Fibroblast of villous mesenchyme (primary cell): ENCODE measurements around the gene RINT1. TPM values are rescaled to one million over a fixed set of nuclear protein-coding genes. Genes with fewer than 3 reads are reported as not detected.

Experiments
- DNase-seq: peaks from one replicate; pipeline ENCODE4 v3.0.0-alpha.2; 2010; ENCODE audit warnings: low read depth
- H3K4me3 ChIP-seq: 2 replicates; pipeline ENCODE4 v1.5.1; 2011; ENCODE audit warnings: low read depth, mild to moderate bottlenecking, low read length
- total RNA-seq: library from RNA; depleted of rRNA; stranded (reverse); fragments of >200 nt; gene quantifications from 2 replicates; pipeline ENCODE4 v1.2.3, GENCODE V29; 2012
- TF ChIP-seq, protein P1 (sequence below): IDR thresholded peaks from 2 replicates; pipeline ENCODE4 v1.5.1; 2012; ENCODE audit warnings: low read depth, mild to moderate bottlenecking, low read length; ENCODE audit not compliant: insufficient read depth

Gene RINT1
- total RNA-seq: 13.9 and 22.5 TPM in 2 replicates

DNA sequence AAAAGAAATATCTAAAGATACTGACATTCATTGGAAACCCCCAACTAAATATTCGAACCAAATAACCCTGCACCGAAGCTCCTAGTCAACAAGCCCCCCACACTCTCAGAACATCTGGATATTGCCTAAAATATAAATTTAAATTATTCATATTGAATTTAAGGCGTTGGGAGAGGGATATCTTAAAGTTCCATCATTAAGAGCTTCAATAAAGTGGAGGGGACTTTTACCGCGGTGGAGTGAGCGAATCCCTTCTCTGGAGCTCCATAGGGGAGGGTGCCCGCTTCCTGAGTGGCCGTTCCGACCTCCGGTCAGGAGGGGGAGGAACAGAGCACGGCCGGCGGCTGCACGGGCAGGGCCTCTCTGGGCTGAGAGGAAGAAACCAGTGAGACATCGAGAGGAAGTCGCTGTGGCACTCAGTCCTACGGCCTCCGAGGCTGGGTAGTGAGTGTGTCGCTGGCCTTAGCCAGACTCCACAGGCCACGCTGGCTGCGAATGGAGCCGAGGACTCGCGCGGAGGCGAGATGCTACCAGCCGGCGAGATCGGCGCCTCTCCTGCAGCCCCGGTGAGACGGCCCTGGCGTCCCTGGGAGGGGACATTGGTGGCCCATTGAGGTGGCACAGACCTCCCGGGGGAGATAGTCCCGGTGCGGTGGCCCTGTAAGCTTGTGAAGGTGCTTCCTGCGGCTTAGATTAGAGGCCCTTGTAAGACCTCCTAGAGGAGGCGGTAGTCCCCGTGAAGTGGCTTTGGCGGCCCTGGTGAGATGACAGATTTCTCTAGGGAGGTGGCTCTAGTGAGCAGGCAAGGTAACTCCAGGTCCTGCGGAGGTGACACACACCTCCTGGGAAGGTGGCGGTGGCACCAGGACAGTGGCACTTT lies at the start of gene RINT1:
TSS of gene RINT1 (plus strand) at position 410 of the 880 bp plus-strand sequence. CDS start at position 525, 115 bp downstream.
- peak within 1 kb of the TSS; percentile 96 for H3K4me3 ChIP-seq
- TF ChIP-seq, protein P1, sequence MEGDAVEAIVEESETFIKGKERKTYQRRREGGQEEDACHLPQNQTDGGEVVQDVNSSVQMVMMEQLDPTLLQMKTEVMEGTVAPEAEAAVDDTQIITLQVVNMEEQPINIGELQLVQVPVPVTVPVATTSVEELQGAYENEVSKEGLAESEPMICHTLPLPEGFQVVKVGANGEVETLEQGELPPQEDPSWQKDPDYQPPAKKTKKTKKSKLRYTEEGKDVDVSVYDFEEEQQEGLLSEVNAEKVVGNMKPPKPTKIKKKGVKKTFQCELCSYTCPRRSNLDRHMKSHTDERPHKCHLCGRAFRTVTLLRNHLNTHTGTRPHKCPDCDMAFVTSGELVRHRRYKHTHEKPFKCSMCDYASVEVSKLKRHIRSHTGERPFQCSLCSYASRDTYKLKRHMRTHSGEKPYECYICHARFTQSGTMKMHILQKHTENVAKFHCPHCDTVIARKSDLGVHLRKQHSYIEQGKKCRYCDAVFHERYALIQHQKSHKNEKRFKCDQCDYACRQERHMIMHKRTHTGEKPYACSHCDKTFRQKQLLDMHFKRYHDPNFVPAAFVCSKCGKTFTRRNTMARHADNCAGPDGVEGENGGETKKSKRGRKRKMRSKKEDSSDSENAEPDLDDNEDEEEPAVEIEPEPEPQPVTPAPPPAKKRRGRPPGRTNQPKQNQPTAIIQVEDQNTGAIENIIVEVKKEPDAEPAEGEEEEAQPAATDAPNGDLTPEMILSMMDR: peak; percentile 82
- peak; percentile 93 for DNase-seq

DNA sequence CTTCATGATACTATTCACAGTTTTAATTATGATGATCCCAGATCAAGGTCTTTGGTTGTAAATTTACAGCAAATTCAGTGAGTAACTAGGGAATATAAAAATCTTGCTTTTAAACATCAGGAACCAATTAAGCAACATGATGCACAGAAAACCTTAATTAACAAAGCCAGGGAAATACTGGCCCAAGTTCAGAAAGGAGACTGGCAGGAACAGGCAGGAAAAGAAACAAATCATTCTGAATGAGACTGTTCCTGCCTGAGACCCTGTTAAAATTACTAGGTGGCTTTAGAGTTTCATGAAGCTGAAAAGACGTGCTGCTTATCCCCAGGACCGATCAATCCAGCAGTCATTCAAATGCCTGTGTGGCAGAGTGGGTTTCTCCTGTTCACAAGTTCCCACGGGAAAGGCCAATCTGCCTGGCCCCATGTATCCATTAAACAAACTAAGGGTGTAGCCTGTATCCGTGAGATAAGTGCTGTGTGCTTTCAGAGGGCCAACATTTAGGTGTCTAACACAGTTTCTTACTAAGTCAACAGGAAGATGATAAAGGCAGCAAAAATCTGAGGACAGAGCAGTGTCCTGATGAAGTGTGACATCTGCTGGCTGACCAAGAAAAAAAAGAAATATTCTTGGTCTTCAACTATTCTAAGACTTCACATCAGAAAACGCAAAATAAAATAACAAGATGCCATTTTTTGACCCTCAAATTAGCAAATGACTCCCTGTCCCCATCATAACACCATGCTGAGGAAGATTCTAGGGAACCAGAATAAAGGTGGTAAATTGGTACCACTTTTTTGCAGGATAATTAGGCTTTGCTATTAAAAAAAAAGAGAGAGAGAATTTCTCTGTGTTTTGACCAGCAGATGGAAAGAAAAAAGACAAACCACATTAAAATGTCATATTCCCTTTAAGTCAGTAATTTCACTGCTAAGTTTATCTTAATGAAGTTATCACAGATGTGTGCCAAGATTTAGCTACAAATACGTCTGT lies 44.1 kb upstream of the RINT1 start:
- peak; percentile 86 for DNase-seq

DNA sequence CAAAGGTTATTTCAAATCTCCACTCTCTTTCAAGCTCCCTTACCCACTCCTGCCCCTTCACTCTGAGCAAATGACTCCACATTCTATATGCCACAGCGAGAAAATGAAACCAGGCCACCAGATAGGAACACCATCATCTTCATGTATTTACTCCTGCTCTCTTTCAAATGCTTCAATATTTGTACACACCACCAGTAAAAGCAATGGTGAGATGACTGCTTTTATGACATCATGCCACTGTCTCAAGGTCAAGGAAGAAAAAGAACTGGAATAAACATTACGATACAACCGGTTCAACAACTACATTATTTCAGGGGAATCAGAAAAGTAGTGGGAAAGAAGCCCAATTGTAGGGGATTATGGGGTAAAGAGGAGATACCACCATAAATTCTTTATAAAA lies 42.6 kb upstream of the RINT1 start:
- no peak overlapping the region for H3K4me3 ChIP-seq
- TF ChIP-seq, protein P1: no peak
- no peak for DNase-seq

More for the DNA sequence above, 44.1 kb upstream of the RINT1 start:
- no peak overlapping the region for H3K4me3 ChIP-seq
- TF ChIP-seq, protein P1: peak; percentile 47

DNA sequence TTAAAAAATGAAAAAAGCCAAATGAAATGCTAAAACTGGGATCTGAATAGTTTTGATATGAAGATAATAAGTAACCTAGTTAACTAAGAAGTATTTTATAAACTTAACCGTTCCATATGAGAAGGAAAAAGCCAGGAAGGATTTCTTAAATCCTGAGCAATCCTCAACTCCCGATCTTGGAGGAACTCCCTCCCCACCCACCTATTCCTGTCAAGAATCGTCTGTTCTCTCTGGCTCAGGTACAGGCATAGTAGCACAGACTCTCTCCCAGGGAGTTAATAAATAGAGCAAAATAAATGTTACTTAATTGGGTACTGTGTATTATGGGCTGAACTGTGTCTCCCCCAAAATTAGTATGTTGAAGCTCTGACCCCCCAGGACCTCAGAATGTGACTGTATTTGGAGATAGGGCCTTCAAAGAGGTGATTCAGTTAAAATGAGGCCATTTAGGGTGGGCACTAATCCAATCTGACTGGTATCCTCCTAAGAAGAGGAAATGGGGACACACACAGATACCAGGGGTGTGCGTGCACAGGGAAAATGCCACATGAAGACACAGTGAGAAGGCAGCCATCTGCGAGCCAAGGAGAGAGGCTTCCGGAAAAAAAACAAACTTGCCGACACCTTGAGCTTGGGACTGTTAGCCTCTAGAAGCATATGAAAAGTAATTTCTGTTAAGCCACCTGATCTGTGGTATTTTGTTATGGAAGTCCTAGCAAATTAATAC lies 38.6 kb upstream of the RINT1 start:
- TF ChIP-seq, protein P1: no peak
- H3K4me3 ChIP-seq: no peak overlapping the region
- DNase-seq: no peak

DNA sequence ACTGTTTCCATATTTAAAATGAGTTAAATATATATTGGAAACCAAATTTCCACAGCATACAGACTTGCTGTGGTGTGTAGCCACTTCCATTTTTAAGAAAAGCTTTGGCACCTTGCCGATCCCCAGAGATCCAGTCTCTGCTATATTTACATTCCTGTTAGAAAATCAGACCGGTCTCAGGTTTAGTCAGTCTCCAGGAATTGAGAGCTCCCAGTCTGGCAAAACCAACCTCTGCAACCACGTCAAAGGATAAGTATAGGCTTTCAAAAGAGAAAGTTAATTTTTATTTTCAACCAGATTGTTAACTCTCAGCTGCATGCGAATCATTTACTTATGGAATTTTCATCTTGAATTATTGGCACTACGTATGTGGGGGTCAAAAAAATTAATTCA lies 38.1 kb upstream of the RINT1 start:
- H3K4me3 ChIP-seq: no peak overlapping the region

DNA sequence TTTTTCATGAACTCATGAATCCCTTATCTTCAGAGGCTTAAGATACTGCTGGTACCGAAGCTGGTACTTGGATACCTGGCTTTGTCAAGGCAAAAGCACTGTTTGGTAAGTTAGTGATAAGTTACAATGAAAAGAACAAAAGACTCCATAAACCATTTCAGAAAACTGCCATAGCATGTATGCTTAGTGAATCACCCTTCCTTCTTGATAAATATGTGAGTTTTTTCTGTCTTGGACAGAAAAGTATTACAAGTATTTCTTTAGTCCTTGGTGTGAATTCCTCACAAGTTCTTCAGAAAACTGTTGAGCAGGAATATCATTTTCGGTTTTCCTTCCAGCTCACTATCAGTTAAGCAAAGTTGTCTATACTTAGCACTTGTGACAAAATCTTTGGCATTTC lies 35.5 kb upstream of the RINT1 start:
- TF ChIP-seq, protein P1: no peak
- H3K4me3 ChIP-seq: no peak overlapping the region
- peak; percentile 23 for DNase-seq

More for the DNA sequence above, 38.1 kb upstream of the RINT1 start:
- TF ChIP-seq, protein P1: no peak
- DNase-seq: peak; percentile 90
